ENCODE measurements around the gene DESI1. TPM values are rescaled to one million over a fixed set of nuclear protein-coding genes. Genes with fewer than 3 reads are reported as not detected.

Gene DESI1
- total and polyA plus RNA-seq, 2 of the 13 experiments (the other 11 are each of a cell fraction or from before 2014, with no cell fraction given) = 21.6 to 29.2 TPM

DNA sequence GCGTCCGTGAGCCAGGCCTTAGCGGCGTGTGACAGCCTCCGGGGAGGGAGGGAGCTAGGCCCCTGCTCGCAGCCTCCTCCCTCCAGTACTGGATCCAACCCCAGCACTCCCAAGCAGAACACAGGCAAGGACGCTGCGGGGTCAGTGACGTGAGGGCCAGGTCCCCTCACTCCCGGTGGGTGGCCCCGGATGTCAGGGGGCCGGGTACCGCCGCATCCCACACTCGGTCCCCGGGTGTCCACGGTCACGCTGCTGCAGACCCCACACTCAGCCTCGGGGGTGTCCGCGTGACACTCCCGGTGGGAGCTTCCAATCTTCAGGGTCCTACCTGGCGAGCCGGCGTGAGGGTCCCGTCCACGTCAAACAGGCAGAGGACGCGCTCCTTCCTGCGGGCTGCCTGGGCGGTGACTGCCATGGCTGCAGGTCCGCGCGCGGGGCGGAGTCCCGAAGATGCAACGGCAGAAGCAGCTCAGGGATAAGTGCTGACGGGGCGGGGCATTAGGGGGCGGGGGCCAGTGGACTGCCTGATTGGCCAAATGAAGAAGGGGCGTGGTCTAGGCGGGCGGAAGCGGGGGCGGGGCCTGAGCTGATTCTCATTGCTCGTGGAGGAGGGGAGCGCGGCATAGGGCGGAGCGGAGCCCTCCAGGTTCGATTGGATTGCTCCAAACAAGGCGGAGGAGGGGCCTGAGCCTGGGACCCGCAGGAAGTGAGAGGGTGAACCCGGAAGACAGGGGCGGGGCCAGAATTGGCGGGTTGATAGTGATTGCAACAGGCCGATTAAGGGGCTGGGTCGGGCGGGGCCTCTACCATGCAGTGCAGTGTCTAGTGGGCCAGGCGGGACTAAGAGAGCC, 31.2 kb downstream of the DESI1 start, which contains the start of gene PMM1 (continued):
- TF ChIP-seq, protein P1, sequence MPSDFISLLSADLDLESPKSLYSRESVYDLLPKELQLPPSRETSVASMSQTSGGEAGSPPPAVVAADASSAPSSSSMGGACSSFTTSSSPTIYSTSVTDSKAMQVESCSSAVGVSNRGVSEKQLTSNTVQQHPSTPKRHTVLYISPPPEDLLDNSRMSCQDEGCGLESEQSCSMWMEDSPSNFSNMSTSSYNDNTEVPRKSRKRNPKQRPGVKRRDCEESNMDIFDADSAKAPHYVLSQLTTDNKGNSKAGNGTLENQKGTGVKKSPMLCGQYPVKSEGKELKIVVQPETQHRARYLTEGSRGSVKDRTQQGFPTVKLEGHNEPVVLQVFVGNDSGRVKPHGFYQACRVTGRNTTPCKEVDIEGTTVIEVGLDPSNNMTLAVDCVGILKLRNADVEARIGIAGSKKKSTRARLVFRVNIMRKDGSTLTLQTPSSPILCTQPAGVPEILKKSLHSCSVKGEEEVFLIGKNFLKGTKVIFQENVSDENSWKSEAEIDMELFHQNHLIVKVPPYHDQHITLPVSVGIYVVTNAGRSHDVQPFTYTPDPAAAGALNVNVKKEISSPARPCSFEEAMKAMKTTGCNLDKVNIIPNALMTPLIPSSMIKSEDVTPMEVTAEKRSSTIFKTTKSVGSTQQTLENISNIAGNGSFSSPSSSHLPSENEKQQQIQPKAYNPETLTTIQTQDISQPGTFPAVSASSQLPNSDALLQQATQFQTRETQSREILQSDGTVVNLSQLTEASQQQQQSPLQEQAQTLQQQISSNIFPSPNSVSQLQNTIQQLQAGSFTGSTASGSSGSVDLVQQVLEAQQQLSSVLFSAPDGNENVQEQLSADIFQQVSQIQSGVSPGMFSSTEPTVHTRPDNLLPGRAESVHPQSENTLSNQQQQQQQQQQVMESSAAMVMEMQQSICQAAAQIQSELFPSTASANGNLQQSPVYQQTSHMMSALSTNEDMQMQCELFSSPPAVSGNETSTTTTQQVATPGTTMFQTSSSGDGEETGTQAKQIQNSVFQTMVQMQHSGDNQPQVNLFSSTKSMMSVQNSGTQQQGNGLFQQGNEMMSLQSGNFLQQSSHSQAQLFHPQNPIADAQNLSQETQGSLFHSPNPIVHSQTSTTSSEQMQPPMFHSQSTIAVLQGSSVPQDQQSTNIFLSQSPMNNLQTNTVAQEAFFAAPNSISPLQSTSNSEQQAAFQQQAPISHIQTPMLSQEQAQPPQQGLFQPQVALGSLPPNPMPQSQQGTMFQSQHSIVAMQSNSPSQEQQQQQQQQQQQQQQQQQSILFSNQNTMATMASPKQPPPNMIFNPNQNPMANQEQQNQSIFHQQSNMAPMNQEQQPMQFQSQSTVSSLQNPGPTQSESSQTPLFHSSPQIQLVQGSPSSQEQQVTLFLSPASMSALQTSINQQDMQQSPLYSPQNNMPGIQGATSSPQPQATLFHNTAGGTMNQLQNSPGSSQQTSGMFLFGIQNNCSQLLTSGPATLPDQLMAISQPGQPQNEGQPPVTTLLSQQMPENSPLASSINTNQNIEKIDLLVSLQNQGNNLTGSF (CRISPR knock-in tag; IDR thresholded peaks at IDR 0.05) = no peak
- TF ChIP-seq SIN3A (IDR thresholded peaks at IDR 0.05; ENCODE audit: borderline replicate concordance, low read depth, low read length) (peak; percentile 88; the same call in 1 of the 2 replicates), SP1 (IDR thresholded peaks at IDR 0.05) (no peak), SP1 (CRISPR knock-in tag; IDR thresholded peaks at IDR 0.05) (peak; percentile 73), ZNF292 (CRISPR knock-in tag; IDR thresholded peaks at IDR 0.05; ENCODE audit: borderline replicate concordance, low read depth) (peak; percentile 18; the same call in 1 of the 2 replicates), ZNF782 (CRISPR knock-in tag; IDR thresholded peaks at IDR 0.05; ENCODE audit: borderline replicate concordance) (no peak), ZNF878 (CRISPR knock-in tag; IDR thresholded peaks at IDR 0.05) (no peak), POGZ (CRISPR knock-in tag; IDR thresholded peaks at IDR 0.05) (0 out of 2 replicates have a peak, but pooled peaks have one; percentile 19), TARDBP (CRISPR knock-in tag; IDR thresholded peaks at IDR 0.05) (peak; percentile 24; the same call in 1 of the 2 replicates), EHMT2 (IDR thresholded peaks at IDR 0.05; ENCODE audit: borderline replicate concordance, low read depth, low read length) (no peak), SPEN (CRISPR knock-in tag; IDR thresholded peaks at IDR 0.05; ENCODE audit: low read depth) (peak; percentile 28), CBX1 (IDR thresholded peaks at IDR 0.05; ENCODE audit: low read depth) (no peak), ZNF30 (CRISPR knock-in tag; IDR thresholded peaks at IDR 0.05) (no peak), NR2F2 (IDR thresholded peaks at IDR 0.05; ENCODE audit: borderline replicate concordance, low read depth) (no peak), ZNF839 (CRISPR knock-in tag; IDR thresholded peaks at IDR 0.05; ENCODE audit: borderline replicate concordance) (no peak), YEATS2 (CRISPR knock-in tag; IDR thresholded peaks at IDR 0.05; ENCODE audit: borderline replicate concordance) (peak; percentile 21; the same call in 1 of the 2 replicates), FLYWCH1 (CRISPR knock-in tag; IDR thresholded peaks at IDR 0.05) (no peak), KLF15 (CRISPR knock-in tag; IDR thresholded peaks at IDR 0.05; ENCODE audit: borderline replicate concordance) (peak; percentile 28; the same call in 1 of the 2 replicates), HDAC6 (IDR thresholded peaks at IDR 0.05; ENCODE audit: low read depth, low read length) (no peak), ZNF451 (CRISPR knock-in tag; IDR thresholded peaks at IDR 0.05) (no peak), SOX13 (IDR thresholded peaks at IDR 0.05) (no peak), SOX13 (CRISPR knock-in tag; conservative IDR thresholded peaks at IDR 0.05 in 1 of 2, IDR thresholded peaks at IDR 0.05 in 1 of 2) (no peak; a peak in 1 of 4 replicates), POLR2G (IDR thresholded peaks at IDR 0.05; ENCODE audit: low read depth, low read length) (peak; percentile 90), RFX3 (CRISPR knock-in tag; IDR thresholded peaks at IDR 0.05) (no peak), ZBTB20 (CRISPR knock-in tag; IDR thresholded peaks at IDR 0.05; ENCODE audit: borderline replicate concordance, low read depth) (peak; percentile 33; the same call in 1 of the 2 replicates)

Data from HepG2 (cell line).